H1 (cell line): ENCODE results near the gene MARCHF9. TPM values are rescaled to one million over a fixed set of nuclear protein-coding genes. Genes with fewer than 3 reads are reported as not detected.

Experiments
- CTCF ChIA-PET: fragments of 300-600 bp; sonication (Branson Sonifier 250); formaldehyde crosslinking; loops from one replicate; lab custom pipeline; 2021; ENCODE audit not compliant: partially characterized antibody; lab: Charles Lee
- POLR2A ChIA-PET: fragments of 300-600 bp; sonication (Branson Sonifier 250); formaldehyde crosslinking; loops from one replicate; lab custom pipeline; 2021; ENCODE audit warnings: inconsistent platforms; ENCODE audit not compliant: partially characterized antibody; lab: Charles Lee
- DNase-seq, 2 experiments: peaks; one replicate each; pipeline versions ENCODE4 v3.0.0 to v3.0.0-alpha.2; 2010 to 2022; ENCODE audit warnings: low spot score in 2 of 2, low read depth in 1 of 2, mixed read lengths in 1 of 2
- FAIRE-seq: peaks from 2 replicates; lab custom pipeline; 2011; peaks lifted over from hg19 to GRCh38; lab: Jason Lieb, UNC
- H2AFZ ChIP-seq: 2 replicates; pipeline ENCODE4 v1.8.1; 2012; ENCODE audit warnings: low read length, inconsistent platforms
- H2AK5ac ChIP-seq: 2 replicates; pipeline ENCODE4 v1.6.1; 2013; ENCODE audit warnings: low read depth, low read length
- H2BK120ac ChIP-seq: replicated peaks from 2 replicates; pipeline ENCODE3; 2013; ENCODE audit warnings: low read depth, low read length, inconsistent platforms
- H2BK12ac ChIP-seq: 2 replicates; pipeline ENCODE4 v1.6.1; 2013; ENCODE audit warnings: low read depth, low read length
- H2BK15ac ChIP-seq: 2 replicates; pipeline ENCODE4 v1.6.1; 2013; ENCODE audit warnings: low read length
- H2BK20ac ChIP-seq: 2 replicates; pipeline ENCODE4 v1.6.1; 2013; ENCODE audit warnings: low read length
- H2BK5ac ChIP-seq: 2 replicates; pipeline ENCODE4 v1.6.1; 2013; ENCODE audit warnings: low read depth, low read length
- H3K14ac ChIP-seq: 2 replicates; pipeline ENCODE4 v1.6.1; 2013; ENCODE audit warnings: inconsistent platforms; ENCODE audit not compliant: insufficient read length
- H3K18ac ChIP-seq: 2 replicates; pipeline ENCODE4 v1.6.1; 2013; ENCODE audit warnings: low read length; ENCODE audit errors: extremely low read depth
- H3K23ac ChIP-seq: 2 replicates; pipeline ENCODE4 v1.6.1; 2013; ENCODE audit warnings: inconsistent platforms; ENCODE audit not compliant: insufficient read length
- H3K23me2 ChIP-seq: 2 replicates; pipeline ENCODE4 v1.6.1; 2013; ENCODE audit warnings: low read depth, low read length
- H3K27ac ChIP-seq: 2 replicates; pipeline ENCODE4 v1.6.1; 2011; ENCODE audit warnings: low read depth, low read length, inconsistent platforms
- H3K27me3 ChIP-seq, 4 experiments: replicated peaks in 1 of 4; 1 replicate in 1 of 4; 2 replicates in 3 of 4; pipeline versions ENCODE4 v1.6.1 to v1.8.1; 2011 to 2013; ENCODE audit warnings: low read length in 3 of 4, mild to moderate bottlenecking in 3 of 4, inconsistent platforms in 2 of 4, mixed read lengths in 2 of 4, moderate library complexity in 1 of 4; ENCODE audit not compliant: control insufficient read depth in 3 of 4, insufficient read depth in 3 of 4; ENCODE audit errors: extremely low read depth in 1 of 4
- H3K36me3 ChIP-seq, 4 experiments: 2 replicates each; pipeline versions ENCODE4 v1.6.1 to v1.8.1; 2011 to 2013; ENCODE audit warnings: mild to moderate bottlenecking in 4 of 4, low read length in 3 of 4, moderate library complexity in 2 of 4, control low read depth in 1 of 4, inconsistent platforms in 1 of 4; ENCODE audit not compliant: insufficient read depth in 4 of 4, control insufficient read depth in 2 of 4
- H3K4ac ChIP-seq: replicated peaks from 2 replicates; pipeline ENCODE3; 2013; ENCODE audit warnings: low read length, low read depth, mixed read lengths, inconsistent platforms; ENCODE audit not compliant: insufficient read length
- H3K4me1 ChIP-seq, 4 experiments: replicated peaks in 1 of 4; 1 replicate in 1 of 4; 2 replicates in 3 of 4; pipeline versions ENCODE4 v1.6.1 to v1.8.1; 2011 to 2013; ENCODE audit warnings: low read length in 3 of 4, inconsistent platforms in 2 of 4, mixed read lengths in 1 of 4; ENCODE audit not compliant: insufficient read depth in 4 of 4, control insufficient read depth in 3 of 4
- H3K4me2 ChIP-seq, 2 experiments: 2 replicates each; pipeline versions ENCODE4 v1.6.1 to v1.8.1; 2011 to 2013; ENCODE audit warnings: low read depth in 2 of 2, low read length in 2 of 2, control low read depth in 1 of 2, inconsistent platforms in 1 of 2, mild to moderate bottlenecking in 1 of 2; ENCODE audit not compliant: insufficient read depth in 1 of 2
- H3K4me3 ChIP-seq, 4 experiments: fragments of 200-600, 300-600 bp in 1 of 4; sonication (generic), shearing (Covaris generic), sonication (Bioruptor Twin) in 1 of 4; 2 replicates each; pipeline versions ENCODE4 v1.5.1 to v1.8.1; 2011 to 2016; ENCODE audit warnings: low read length in 4 of 4, low read depth in 3 of 4, control low read depth in 2 of 4, inconsistent platforms in 2 of 4, mild to moderate bottlenecking in 2 of 4, mixed read lengths in 1 of 4, moderate library complexity in 1 of 4; ENCODE audit not compliant: insufficient read depth in 2 of 4; ENCODE audit errors: extremely low read depth in 1 of 4
- H3K56ac ChIP-seq: replicated peaks from 2 replicates; pipeline ENCODE3; 2013; ENCODE audit warnings: low read depth, mild to moderate bottlenecking, mixed read lengths, low read length, inconsistent platforms; ENCODE audit not compliant: insufficient read length
- H3K79me1 ChIP-seq: 2 replicates; pipeline ENCODE4 v1.6.1; 2013; ENCODE audit warnings: low read depth, low read length, control low read depth
- H3K79me2 ChIP-seq, 2 experiments: 2 replicates each; pipeline versions ENCODE4 v1.6.1 to v1.8.1; 2012 to 2013; ENCODE audit warnings: low read length in 2 of 2, mild to moderate bottlenecking in 2 of 2, inconsistent platforms in 1 of 2; ENCODE audit not compliant: insufficient read depth in 2 of 2, control insufficient read depth in 1 of 2
- H3K9ac ChIP-seq, 4 experiments: replicated peaks in 1 of 4; 1 replicate in 1 of 4; 2 replicates in 3 of 4; pipeline versions ENCODE4 v1.6.1 to v1.8.1; 2011 to 2013; ENCODE audit warnings: low read depth in 3 of 4, low read length in 3 of 4, control low read depth in 2 of 4, mild to moderate bottlenecking in 2 of 4, moderate library complexity in 2 of 4, inconsistent platforms in 1 of 4; ENCODE audit errors: extremely low read depth in 1 of 4
- H3K9me3 ChIP-seq, 2 experiments: 2 replicates each; pipeline versions ENCODE4 v1.6.1 to v1.8.1; 2012 to 2013; ENCODE audit warnings: mild to moderate bottlenecking in 2 of 2, moderate library complexity in 2 of 2, control low read depth in 1 of 2, inconsistent platforms in 1 of 2, low read depth in 1 of 2, low read length in 1 of 2, mixed read lengths in 1 of 2; ENCODE audit not compliant: insufficient read depth in 2 of 2
- H4K20me1 ChIP-seq, 2 experiments: replicated peaks in 1 of 2; 2 replicates each; pipeline versions ENCODE3 to v1.8.1; 2011 to 2013; ENCODE audit warnings: inconsistent platforms in 2 of 2, low read length in 2 of 2, mild to moderate bottlenecking in 1 of 2; ENCODE audit not compliant: insufficient read depth in 2 of 2, control insufficient read depth in 1 of 2
- H4K5ac ChIP-seq: 2 replicates; pipeline ENCODE4 v1.6.1; 2013; ENCODE audit warnings: low read length, low read depth, mixed read lengths, inconsistent platforms; ENCODE audit not compliant: insufficient read length
- H4K8ac ChIP-seq: 2 replicates; pipeline ENCODE4 v1.8.0; 2013; ENCODE audit warnings: mild to moderate bottlenecking, moderate library complexity, low read length, inconsistent platforms; ENCODE audit not compliant: insufficient read depth; ENCODE audit errors: extremely low read depth
- H4K91ac ChIP-seq: replicated peaks from 2 replicates; pipeline ENCODE3; 2013; ENCODE audit warnings: low read length, mixed read lengths, inconsistent platforms; ENCODE audit not compliant: insufficient read length
- CBX8 ChIP-seq: fragments of 300-800, 300-1000 bp; sonication (generic); IDR thresholded peaks from 2 replicates; pipeline ENCODE4 v1.7.1; 2016; ENCODE audit warnings: low read depth, low read length, borderline replicate concordance
- CEBPB ChIP-seq: IDR thresholded peaks from 2 replicates; pipeline ENCODE4 v1.6.1; 2012; ENCODE audit warnings: low read depth, low read length
- CHD1 ChIP-seq: IDR thresholded peaks from 2 replicates; pipeline ENCODE4 v1.6.1; 2012; ENCODE audit warnings: low read depth, low read length, improper control_type of control experiment
- HDAC2 ChIP-seq, 2 experiments: fragments of 300-600 bp in 1 of 2; sonication (generic) in 1 of 2; IDR thresholded peaks; 2 replicates each; pipeline ENCODE4 v1.6.1; 2011 to 2012; ENCODE audit warnings: low read depth in 2 of 2, low read length in 2 of 2, mild to moderate bottlenecking in 2 of 2, moderate library complexity in 2 of 2, borderline replicate concordance in 1 of 2, inconsistent platforms in 1 of 2
- PHF8 ChIP-seq: fragments of 200-600 bp; sonication (generic); conservative IDR thresholded peaks from 2 replicates; pipeline ENCODE4 v1.7.1; 2012; ENCODE audit warnings: low read depth, mild to moderate bottlenecking, inconsistent platforms, low read length, moderate library complexity
- WGBS, 2 experiments: shearing (Covaris generic) in 1 of 2; methylation state at CpG; one replicate each; pipeline versions ENCODE4 v1.1.6 to v1.1.7; 2013 to 2015; ENCODE audit warnings: low lambda C conversion rate in 2 of 2, mixed read lengths in 2 of 2, inconsistent platforms in 1 of 2, low coverage in 1 of 2, missing lambda C conversion rate in 1 of 2; ENCODE audit not compliant: insufficient replicate concordance in 2 of 2, insufficient coverage in 1 of 2, insufficient read length in 1 of 2; ENCODE audit errors: extremely low coverage in 1 of 2, missing lambda C conversion rate in 1 of 2; 5-methylcytosine and 5-hydroxymethylcytosine counted together
- polyA plus RNA-seq, 7 experiments: library from polyadenylated mRNA; depleted of rRNA in 3 of 7; stranded (reverse) in 5 of 7; unstranded in 2 of 7; fragments of >200 nt in 5 of 7; fragments of 200-250 nt in 2 of 7; gene quantifications; 1 replicate in 5 of 7; 2 replicates in 1 of 7; 4 replicates in 1 of 7; pipeline versions ENCODE4 v1.2.1 to v1.2.3, GENCODE V29; 2011 to 2013; ENCODE audit warnings: missing spikeins in 2 of 7, mixed read lengths in 2 of 7
- total RNA-seq: library from RNA; stranded (reverse); fragmentation: NEBNext Ultra II Directional; extraction: Animal tissue kit (Norgen Biotek cat#: 25700); gene quantifications from 2 replicates; pipeline ENCODE4 v1.2.1, GENCODE V29; 2021

MARCHF9 gene
- total and polyA plus RNA-seq, 2 of the 8 experiments (the other 6 are each of a cell fraction or from before 2014, with no cell fraction given) = 6.4 to 7.8 TPM

DNA sequence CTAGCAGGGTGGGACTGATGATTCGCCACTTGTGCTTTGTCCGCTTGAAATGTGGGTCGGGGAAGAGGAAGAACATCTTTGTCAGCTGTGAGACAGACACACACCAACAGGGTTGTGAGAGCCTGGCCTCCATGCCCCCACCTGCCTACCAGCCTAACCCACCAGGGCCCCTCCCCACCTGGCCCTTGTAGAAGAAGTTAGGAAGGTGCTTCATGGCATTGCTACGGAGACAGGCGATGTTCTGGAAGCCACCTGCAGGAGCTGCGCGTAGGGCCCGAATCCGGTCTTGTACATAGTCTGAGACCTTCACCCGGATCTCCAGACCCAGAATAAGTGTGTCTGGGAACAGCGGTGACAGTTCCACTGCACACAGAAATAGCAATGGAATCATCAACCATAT lies 14.7 kb downstream of the MARCHF9 start:
- Histone ChIP-seq H2BK15ac (no peak overlapping the region), H2AK5ac (no peak overlapping the region), H3K14ac (no peak overlapping the region), H3K79me2 (0 out of 4 replicates have a peak, but pooled peaks cover 0 to 7% of the 10 kb centered on the region in 2 experiments), H3K23me2 (peaks cover 33% of the 10 kb centered on the region), H3K23ac (no peak overlapping the region), H3K9me3 (no peaks in the 10 kb centered on the region), H2BK20ac (no peak overlapping the region), H3K56ac (no peak overlapping the region), H3K4me1 (peaks cover 12 to 25% (median 17%) of the 10 kb centered on the region in 4 experiments), H4K91ac (no peak overlapping the region), H3K27ac (no peak overlapping the region), H3K79me1 (no peaks in the 10 kb centered on the region; the same call in 1 of the 2 replicates), H3K4me3 (no peak overlapping the region), H3K9ac (no peak overlapping the region), H4K5ac (no peak overlapping the region), H3K4me2 (no peak overlapping the region), H3K36me3 (peaks cover 11 to 17% (median 14%) of the 10 kb centered on the region in 4 experiments; a peak in 7 of 8 replicates), H3K27me3 (peaks cover 17 to 29% (median 25%) of the 10 kb centered on the region in 4 experiments), H2BK12ac (no peak overlapping the region), H3K18ac (no peak overlapping the region), H2AFZ (no peak overlapping the region), H2BK120ac (no peak overlapping the region), H4K8ac (no peak overlapping the region), H2BK5ac (no peak overlapping the region), H3K4ac (no peak overlapping the region), H4K20me1 (peaks cover 0 to 4% of the 10 kb centered on the region in 2 experiments)
- POLR2A ChIA-PET = interaction anchor here (1.1 to 4.4 kb wide), 2 partner anchors 13 to 30 kb away, joined by 3 to 19 read pairs; partner anchors contain the start of gene TSFM
- WGBS, 2 experiments = 88% methylated on average over 11 of the region's 11 CpGs; no CpG with 5 or more reads in 1 of the 2 experiments
- TF ChIP-seq CHD1 = no peak
- no peak for TF ChIP-seq HDAC2 (IDR thresholded peaks at IDR 0.05; ENCODE audit: borderline replicate concordance in 1 of 2, low read depth in 2 of 2, low read length in 2 of 2)
- TF ChIP-seq CEBPB = no peak
- no peak for TF ChIP-seq PHF8
- TF ChIP-seq CBX8 = no peak
- FAIRE-seq (no peak), DNase-seq (no peak)
- CTCF ChIA-PET = interaction anchor here (1.0 to 1.6 kb wide), 2 partner anchors 10 to 12 kb away, joined by 3 read pairs; no protein-coding TSS in a partner anchor
